PC-9 (cell line): ENCODE results near the gene ZDHHC19. TPM values are rescaled to one million over a fixed set of nuclear protein-coding genes. Genes with fewer than 3 reads are reported as not detected.

Experiments used
- BruUV-seq: library from RNA; stranded (reverse); fragments of 400-500 nt; replicated peaks from 2 replicates; lab custom pipeline; 2021; lab: Mats Ljungman, UMichigan
- CTCF ChIA-PET: fragments of 300-600 bp; sonication (Branson Sonifier 250); formaldehyde crosslinking; loops from one replicate; lab custom pipeline; 2022; ENCODE audit warnings: antibody characterized with exemption; lab: Charles Lee
- POLR2A ChIA-PET: fragments of 300-600 bp; sonication (Branson Sonifier 250); formaldehyde crosslinking; loops from one replicate; lab custom pipeline; 2022; ENCODE audit warnings: antibody characterized with exemption; ENCODE audit not compliant: unreplicated experiment; lab: Charles Lee
- DNase-seq, 2 experiments: peaks; one replicate each; pipeline versions ENCODE4 v3.0.0 to v3.0.0-alpha.2; 2015 to 2022; ENCODE audit warnings: mixed read lengths in 1 of 2
- H2AFZ ChIP-seq: fragments of 200-600 bp; sonication (generic); 2 replicates; pipeline ENCODE4 v1.8.1; 2017; ENCODE audit warnings: antibody characterized with exemption
- H3F3A ChIP-seq: fragments of 200-600 bp; sonication (generic); 2 replicates; pipeline ENCODE4 v1.8.1; 2017; ENCODE audit warnings: antibody characterized with exemption, mild to moderate bottlenecking, low read depth; ENCODE audit not compliant: insufficient read depth
- H3K27ac ChIP-seq: fragments of 200-600 bp; sonication (generic); 2 replicates; pipeline ENCODE4 v1.6.1; 2016; ENCODE audit warnings: mixed run types
- H3K27me3 ChIP-seq: fragments of 200-600 bp; sonication (generic); 2 replicates; pipeline ENCODE4 v1.6.1; 2016; ENCODE audit warnings: low read depth, mixed run types; ENCODE audit not compliant: insufficient read depth
- H3K36me3 ChIP-seq: fragments of 200-600 bp; sonication (generic); 2 replicates; pipeline ENCODE4 v1.6.1; 2016; ENCODE audit warnings: low read depth, mixed run types
- H3K4me1 ChIP-seq: fragments of 200-600 bp; sonication (generic); replicated peaks from 2 replicates; pipeline ENCODE4 v1.6.1; 2016; ENCODE audit warnings: mixed run types; ENCODE audit not compliant: insufficient read depth
- H3K4me2 ChIP-seq: fragments of 200-600 bp; sonication (generic); 2 replicates; pipeline ENCODE4 v1.6.1; 2017; ENCODE audit warnings: mixed run types
- H3K4me3 ChIP-seq: fragments of 200-600 bp; sonication (generic); 2 replicates; pipeline ENCODE4 v1.6.1; 2016; ENCODE audit warnings: mixed run types
- H3K79me2 ChIP-seq: fragments of 200-600 bp; sonication (generic); 2 replicates; pipeline ENCODE4 v1.6.1; 2017; ENCODE audit warnings: low read depth, mixed run types
- H3K9me2 ChIP-seq: fragments of 200-600 bp; sonication (generic); 2 replicates; pipeline ENCODE4 v1.8.1; 2017; ENCODE audit warnings: mild to moderate bottlenecking; ENCODE audit not compliant: insufficient read depth
- H3K9me3 ChIP-seq: fragments of 200-600 bp; sonication (generic); 2 replicates; pipeline ENCODE4 v1.8.1; 2016; ENCODE audit warnings: low read depth; ENCODE audit not compliant: insufficient read depth
- H4K20me1 ChIP-seq: fragments of 200-600 bp; sonication (generic); 2 replicates; pipeline ENCODE4 v1.8.1; 2017; ENCODE audit not compliant: insufficient read depth
- CTCF ChIP-seq: fragments of 200-600 bp; sonication (generic); conservative IDR thresholded peaks from 2 replicates; pipeline ENCODE4 v1.6.1; 2017; ENCODE audit warnings: mixed run types, antibody characterized with exemption, mild to moderate bottlenecking, moderate library complexity
- EZH2 ChIP-seq: fragments of 200-600 bp; sonication (generic); IDR thresholded peaks from 2 replicates; pipeline ENCODE4 v1.8.0; 2017; ENCODE audit warnings: antibody characterized with exemption, low read depth
- intact Hi-C: fragments of 100-400 bp; cut with micrococcal nuclease; formaldehyde crosslinking; loops from one replicate; pipeline ENCODE4 v1.10.0; 2022; ENCODE audit not compliant: unreplicated experiment
- total RNA-seq: library from RNA; stranded (reverse); gene quantifications from 2 replicates; pipeline ENCODE4 v1.2.3, GENCODE V29; 2021

Gene ZDHHC19
- total RNA-seq, 1 experiment from 2014 or later = not detected

GRCh38 chr3:196169836-196170240 lies 41.4 kb downstream of the ZDHHC19 start:
- no peaks in the 10 kb centered on the region for H3K4me1 ChIP-seq
- H3K27ac ChIP-seq = no peak overlapping the region
- no TSS peak for BruUV-seq
- TF ChIP-seq CTCF (no peak), EZH2 (no peak)
- H3K4me3 ChIP-seq = no peak overlapping the region
- H3K4me2 ChIP-seq = no peak overlapping the region
- no peak for DNase-seq
- CTCF ChIA-PET = no interaction called here
- no peak overlapping the region for H2AFZ ChIP-seq
- H3K9me3 ChIP-seq = no peaks in the 10 kb centered on the region
- H3K27me3 ChIP-seq = no peaks in the 10 kb centered on the region
- H3F3A ChIP-seq = peaks cover 14% of the 10 kb centered on the region; the same call in 1 of the 2 replicates
- no peaks in the 10 kb centered on the region; the same call in 1 of the 2 replicates for H4K20me1 ChIP-seq
- no peaks in the 10 kb centered on the region for H3K9me2 ChIP-seq
- POLR2A ChIA-PET = no interaction called here
- no peaks in the 10 kb centered on the region for H3K36me3 ChIP-seq
- no peaks in the 10 kb centered on the region for H3K79me2 ChIP-seq
- intact Hi-C loops = no loop called here

GRCh38 chr3:196168808-196169391 lies 42.3 kb downstream of the ZDHHC19 start:
- H3K4me2 ChIP-seq = no peak overlapping the region
- H3K79me2 ChIP-seq = no peaks in the 10 kb centered on the region
- no peaks in the 10 kb centered on the region; the same call in 1 of the 2 replicates for H4K20me1 ChIP-seq
- H3F3A ChIP-seq = peaks cover 22% of the 10 kb centered on the region
- intact Hi-C loops = no loop called here
- BruUV-seq = no TSS peak
- H3K27me3 ChIP-seq = no peaks in the 10 kb centered on the region
- no peaks in the 10 kb centered on the region for H3K36me3 ChIP-seq
- H3K9me2 ChIP-seq = no peaks in the 10 kb centered on the region
- no peak overlapping the region for H3K27ac ChIP-seq
- TF ChIP-seq EZH2 (no peak), CTCF (no peak)
- H3K4me3 ChIP-seq = no peak overlapping the region
- CTCF ChIA-PET = interaction anchor here (0.6 kb wide), 1 partner anchor 26 kb away, joined by 3 read pairs; no protein-coding TSS in a partner anchor
- H3K9me3 ChIP-seq = no peaks in the 10 kb centered on the region
- DNase-seq = no peak
- POLR2A ChIA-PET = no interaction called here
- peaks cover 7% of the 10 kb centered on the region for H3K4me1 ChIP-seq
- H2AFZ ChIP-seq = no peak overlapping the region

- CTCF ChIA-PET = no interaction called here
These were observed 44.5 kb downstream of the ZDHHC19 start for GRCh38 chr3:196166741-196167140.

More at GRCh38 chr3:196166741-196167140, 44.5 kb downstream of the ZDHHC19 start:
- H3K79me2 ChIP-seq = no peaks in the 10 kb centered on the region
- no peak overlapping the region for H3K4me3 ChIP-seq
- H3K36me3 ChIP-seq = no peaks in the 10 kb centered on the region
- POLR2A ChIA-PET = no interaction called here
- H3K9me3 ChIP-seq = no peaks in the 10 kb centered on the region
- peaks cover 19% of the 10 kb centered on the region for H3K4me1 ChIP-seq
- no peak overlapping the region for H3K4me2 ChIP-seq
- no peaks in the 10 kb centered on the region for H3K27me3 ChIP-seq
- no peak for DNase-seq
- no peaks in the 10 kb centered on the region for H3K9me2 ChIP-seq
- H3K27ac ChIP-seq = no peak overlapping the region
- TF ChIP-seq CTCF (no peak), EZH2 (no peak)
- H4K20me1 ChIP-seq = no peaks in the 10 kb centered on the region; the same call in 1 of the 2 replicates
- peaks cover 30% of the 10 kb centered on the region for H3F3A ChIP-seq
- intact Hi-C loops = no loop called here
- H2AFZ ChIP-seq = no peak overlapping the region
- BruUV-seq = no TSS peak
